Epithelial cell of proximal tubule (primary cell): Measurements from ENCODE around the gene SLC26A9. TPM values are rescaled to one million over a fixed set of nuclear protein-coding genes. Genes with fewer than 3 reads are reported as not detected.

Experiments used
- DNase-seq: peaks from one replicate; pipeline ENCODE4 v3.0.0-alpha.2; 2011; ENCODE audit warnings: low read depth
- H3K4me3 ChIP-seq: 2 replicates; pipeline ENCODE4 v1.5.1; 2011; ENCODE audit warnings: low read depth, mild to moderate bottlenecking, low read length
- total RNA-seq: library from RNA; depleted of rRNA; stranded (reverse); fragments of >200 nt; gene quantifications from 2 replicates; pipeline ENCODE4 v1.2.3, GENCODE V29; 2015
- TF ChIP-seq, protein P1 (sequence below): conservative IDR thresholded peaks from 2 replicates; pipeline ENCODE4 v1.5.1; 2012; ENCODE audit warnings: low read depth, mild to moderate bottlenecking, low read length

SLC26A9 gene
- total RNA-seq, 1 donor from 2014 or later = not detected

DNA sequence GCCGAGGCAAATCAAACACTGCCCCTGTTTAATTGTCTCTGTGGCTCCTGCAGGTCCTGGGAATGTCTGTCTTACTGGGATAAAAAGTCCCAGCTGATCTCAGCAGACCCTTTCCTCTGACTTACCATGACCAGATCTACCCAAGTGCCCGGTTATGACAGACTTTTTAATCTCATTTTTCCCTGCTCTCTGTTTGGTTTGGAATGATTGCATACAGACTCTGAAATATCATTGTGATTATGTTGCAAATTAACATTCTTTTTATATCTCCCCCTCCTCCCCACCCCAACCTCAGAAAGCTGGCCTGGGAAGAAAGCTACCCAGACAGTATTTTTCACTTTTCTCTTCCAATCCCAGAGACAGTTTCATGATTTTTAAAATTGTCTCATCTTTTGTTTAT, 43.6 kb upstream of the SLC26A9 start:
- no peak for DNase-seq
- no peak overlapping the region for H3K4me3 ChIP-seq
- TF ChIP-seq, protein P1, sequence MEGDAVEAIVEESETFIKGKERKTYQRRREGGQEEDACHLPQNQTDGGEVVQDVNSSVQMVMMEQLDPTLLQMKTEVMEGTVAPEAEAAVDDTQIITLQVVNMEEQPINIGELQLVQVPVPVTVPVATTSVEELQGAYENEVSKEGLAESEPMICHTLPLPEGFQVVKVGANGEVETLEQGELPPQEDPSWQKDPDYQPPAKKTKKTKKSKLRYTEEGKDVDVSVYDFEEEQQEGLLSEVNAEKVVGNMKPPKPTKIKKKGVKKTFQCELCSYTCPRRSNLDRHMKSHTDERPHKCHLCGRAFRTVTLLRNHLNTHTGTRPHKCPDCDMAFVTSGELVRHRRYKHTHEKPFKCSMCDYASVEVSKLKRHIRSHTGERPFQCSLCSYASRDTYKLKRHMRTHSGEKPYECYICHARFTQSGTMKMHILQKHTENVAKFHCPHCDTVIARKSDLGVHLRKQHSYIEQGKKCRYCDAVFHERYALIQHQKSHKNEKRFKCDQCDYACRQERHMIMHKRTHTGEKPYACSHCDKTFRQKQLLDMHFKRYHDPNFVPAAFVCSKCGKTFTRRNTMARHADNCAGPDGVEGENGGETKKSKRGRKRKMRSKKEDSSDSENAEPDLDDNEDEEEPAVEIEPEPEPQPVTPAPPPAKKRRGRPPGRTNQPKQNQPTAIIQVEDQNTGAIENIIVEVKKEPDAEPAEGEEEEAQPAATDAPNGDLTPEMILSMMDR = no peak

DNA sequence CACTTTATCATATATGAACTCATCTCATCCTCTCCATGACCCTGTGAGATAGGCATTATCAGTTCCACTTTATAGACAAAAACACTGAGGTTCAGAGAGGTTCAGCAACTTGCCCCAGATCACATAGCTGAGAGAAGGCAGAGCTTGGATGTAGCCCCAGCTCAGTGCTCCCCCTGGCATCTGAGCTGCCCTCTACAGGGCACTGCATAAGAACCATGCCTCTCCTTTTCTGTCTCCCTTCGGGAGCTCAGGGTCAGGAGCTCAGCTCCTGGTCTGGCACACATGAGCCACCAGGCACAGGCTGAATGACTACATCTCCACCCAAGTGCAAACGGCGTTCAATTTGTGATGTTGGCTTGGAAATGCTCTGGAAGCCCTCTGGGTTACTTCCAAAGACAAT, 43.0 kb upstream of the SLC26A9 start:
- DNase-seq = no peak
- H3K4me3 ChIP-seq = no peak overlapping the region
- TF ChIP-seq, protein P1 = peak; percentile 45

DNA sequence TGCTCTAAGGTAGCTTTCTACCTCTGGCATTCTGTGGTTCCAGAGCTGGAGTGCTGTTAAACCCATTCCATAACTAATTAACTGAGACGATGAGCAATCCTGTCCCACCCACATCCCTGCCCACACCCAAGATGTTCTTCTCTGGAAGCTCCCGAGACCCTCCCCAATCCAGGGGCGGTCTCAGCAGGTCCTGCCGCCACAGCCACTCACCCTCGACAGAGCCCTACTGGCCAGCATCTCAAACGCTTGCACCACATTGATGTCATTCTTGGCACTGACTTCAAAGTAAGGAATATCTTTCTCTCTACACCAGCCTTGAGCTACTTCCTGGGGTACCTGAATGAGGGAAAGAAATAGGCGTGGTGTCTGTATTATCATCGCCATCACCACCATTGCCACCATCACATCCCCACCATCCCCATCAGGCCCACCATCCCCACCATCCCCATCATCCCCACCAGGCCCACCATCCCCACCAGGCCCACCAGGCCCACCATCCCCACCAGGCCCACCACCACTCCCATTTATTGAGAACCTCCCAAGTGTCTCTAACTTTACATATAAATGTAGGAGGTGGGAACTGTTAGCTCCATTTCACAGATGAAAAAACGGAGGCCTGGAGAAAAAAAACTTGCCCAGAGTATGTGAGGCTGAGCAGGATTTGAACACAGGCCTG, 42.2 kb upstream of the SLC26A9 start:
- H3K4me3 ChIP-seq = no peak overlapping the region
- TF ChIP-seq, protein P1 = no peak
- DNase-seq = peak; percentile 74

DNA sequence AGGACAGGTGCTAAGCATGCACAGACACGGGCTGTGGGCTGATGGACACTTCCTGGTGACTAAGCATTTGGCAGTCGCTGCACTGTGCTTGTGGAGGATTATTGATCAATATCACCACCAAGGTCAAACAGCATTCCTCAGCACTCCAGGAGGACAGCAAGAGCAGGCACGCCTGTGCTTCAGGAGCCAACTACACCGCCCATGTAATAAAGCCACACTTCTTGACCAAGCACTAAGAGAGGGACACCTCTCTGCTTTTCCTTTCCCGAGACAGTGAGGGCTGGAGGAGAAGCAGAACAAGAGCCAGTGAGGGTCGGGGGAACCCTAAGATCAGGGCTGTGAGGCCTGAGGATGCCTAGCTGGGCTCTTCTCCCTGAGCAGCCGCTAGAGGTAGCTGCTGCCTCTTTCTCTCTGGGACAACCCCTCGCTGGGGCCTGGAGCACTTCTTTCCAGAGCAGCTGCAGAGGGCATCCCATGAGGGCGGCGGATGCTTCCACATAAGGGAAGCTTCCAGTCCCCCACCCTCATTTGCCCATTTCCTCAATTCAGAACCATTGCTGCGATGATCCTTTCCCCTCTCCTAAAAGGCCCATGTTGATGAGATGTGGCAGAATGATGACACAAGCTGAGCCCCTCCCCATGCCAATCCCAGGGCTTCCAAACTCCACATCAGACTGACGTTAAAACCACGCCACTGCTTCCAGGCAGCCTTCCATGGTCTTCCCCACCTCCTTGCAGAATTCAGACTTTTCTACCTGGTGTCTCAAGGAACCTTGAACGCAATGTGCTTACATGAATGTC, 40.9 kb upstream of the SLC26A9 start:
- no peak overlapping the region for H3K4me3 ChIP-seq
- DNase-seq = no peak

DNA sequence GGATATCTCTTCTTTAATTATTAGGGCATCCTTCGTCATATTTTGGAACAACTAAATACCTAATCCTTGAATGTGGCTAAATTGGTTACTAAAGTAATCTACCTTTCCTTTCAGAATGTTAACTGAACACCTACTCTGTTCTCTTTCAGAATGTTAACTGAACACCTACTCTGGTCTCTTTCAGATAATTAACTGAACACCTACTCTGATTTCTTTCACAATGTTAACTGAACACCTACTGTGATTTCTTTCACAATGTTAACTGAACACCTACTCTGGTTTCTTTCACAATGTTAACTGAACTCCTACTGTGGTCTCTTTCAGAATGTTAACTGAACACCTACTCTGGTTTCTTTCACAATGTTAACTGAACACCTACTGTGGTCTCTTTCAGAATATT, 38.0 kb upstream of the SLC26A9 start:
- no peak overlapping the region for H3K4me3 ChIP-seq
- TF ChIP-seq, protein P1 = no peak
- DNase-seq = no peak

More for the DNA sequence above, 40.9 kb upstream of the SLC26A9 start:
- TF ChIP-seq, protein P1 = peak; percentile 93

DNA sequence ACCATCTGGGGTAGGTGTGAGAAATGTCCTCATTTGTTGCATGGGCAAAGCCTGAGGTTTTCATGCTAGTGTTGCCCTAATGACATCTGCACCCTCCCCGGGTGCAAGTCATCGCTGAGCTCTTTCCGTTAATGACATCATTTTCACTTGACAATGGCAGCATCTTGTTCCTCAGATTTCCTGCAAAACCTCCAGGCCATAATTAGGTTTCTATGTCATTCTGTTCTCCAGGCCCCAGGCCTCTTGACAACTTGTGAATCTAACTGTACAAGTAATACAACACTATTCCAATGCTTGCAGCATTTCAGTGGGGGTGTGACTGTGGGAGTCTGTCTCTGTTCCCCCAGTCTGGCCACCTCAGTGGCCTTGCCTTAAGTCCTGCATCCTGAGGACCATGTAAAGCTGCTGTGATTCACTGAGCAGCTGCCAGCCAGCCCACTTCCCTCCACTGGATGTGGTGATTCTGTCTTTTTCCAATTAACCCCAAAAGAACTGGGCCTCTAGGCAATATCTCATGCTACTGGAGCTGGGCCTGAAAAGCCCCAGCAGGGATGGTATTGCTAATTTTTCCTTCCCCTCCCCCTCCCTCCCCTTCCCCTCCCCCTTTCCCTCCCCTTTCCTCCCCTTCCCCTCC, 37.1 kb upstream of the SLC26A9 start:
- DNase-seq = no peak
- TF ChIP-seq, protein P1 = no peak
- H3K4me3 ChIP-seq = no peak overlapping the region
